GM19397 (cell line): ENCODE measurements around the gene KIF23.
A peak's percentile ranks its signal among the peaks of the same experiment; 100 is the strongest.
"Not testable (repeated sequence)": the region's sequence is repeated elsewhere in the genome, so short reads cannot be mapped to it uniquely, and the experiment has no call there.

ENCODE experiments used
- ATAC-seq: cut with Tn5 transposase; IDR thresholded peaks from one replicate; pipeline ENCODE4 v1.9.1; 2021; ENCODE audit warnings: mild to moderate bottlenecking, moderate library complexity; ENCODE audit not compliant: unreplicated experiment

KIF23 gene

GRCh38 chr15:69434238-69434637 is 20.1 kb downstream of the KIF23 start:
- no peak for ATAC-seq

DNA sequence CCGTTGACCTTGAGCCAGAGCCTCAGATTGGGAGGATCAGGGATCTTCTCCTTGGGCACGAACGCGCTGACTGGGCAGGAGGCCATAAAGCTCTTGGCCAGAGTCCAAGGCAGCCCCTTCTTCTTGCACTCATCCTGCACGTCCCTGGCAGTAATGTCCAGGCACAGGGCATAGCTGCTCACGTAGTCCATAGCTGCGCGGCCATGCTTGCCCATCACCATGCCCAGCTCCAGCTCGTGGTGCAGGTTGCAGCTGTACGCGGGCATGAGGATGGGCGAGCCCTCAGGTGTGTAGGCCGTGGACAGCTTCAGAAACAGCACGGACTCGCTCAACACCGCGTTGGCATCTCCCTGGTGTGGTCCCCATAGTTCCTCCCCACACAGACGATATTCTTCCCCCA is 20.5 kb downstream of the KIF23 start:
- no peak for ATAC-seq

- no peak for ATAC-seq
Measured at GRCh38 chr15:69435985-69436384, 21.8 kb downstream of the KIF23 start.

DNA sequence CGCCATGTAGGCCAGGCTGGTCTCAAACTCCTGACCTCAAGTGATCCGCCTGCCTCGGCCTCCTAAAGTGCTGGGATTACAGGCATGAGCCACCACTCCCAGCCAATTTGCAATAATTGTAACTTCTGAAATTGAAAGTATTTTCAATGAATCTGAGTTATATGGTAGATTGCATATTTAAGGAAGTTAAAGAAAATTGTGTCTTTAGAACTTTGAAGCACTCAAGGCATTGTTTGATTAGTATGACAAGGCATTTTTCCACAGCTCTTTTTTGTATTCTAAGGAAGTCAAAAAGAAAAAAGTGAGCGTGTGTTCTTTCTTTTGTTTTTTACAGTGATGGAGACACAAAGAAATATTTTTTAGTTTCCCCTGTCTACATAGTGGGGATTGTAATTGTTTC is 22.8 kb downstream of the KIF23 start:
- no peak for ATAC-seq

DNA sequence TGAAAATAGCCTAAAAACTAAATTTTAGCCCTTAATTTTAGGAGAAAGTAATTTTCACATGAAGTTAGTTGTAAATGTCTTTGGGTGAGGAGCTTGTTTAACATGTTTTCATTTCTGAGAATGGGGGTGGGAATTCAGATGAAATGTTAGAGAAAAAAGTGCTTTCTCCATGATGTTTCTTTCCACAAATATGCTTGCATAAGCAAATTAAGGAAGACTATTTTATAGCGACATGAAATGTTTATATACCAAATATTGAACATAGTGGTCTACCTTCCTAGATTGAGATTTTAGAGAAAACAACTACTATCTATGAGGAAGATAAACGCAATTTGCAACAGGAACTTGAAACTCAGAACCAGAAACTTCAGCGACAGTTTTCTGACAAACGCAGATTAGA is 25.5 kb downstream of the KIF23 start:
- ATAC-seq: no peak

DNA sequence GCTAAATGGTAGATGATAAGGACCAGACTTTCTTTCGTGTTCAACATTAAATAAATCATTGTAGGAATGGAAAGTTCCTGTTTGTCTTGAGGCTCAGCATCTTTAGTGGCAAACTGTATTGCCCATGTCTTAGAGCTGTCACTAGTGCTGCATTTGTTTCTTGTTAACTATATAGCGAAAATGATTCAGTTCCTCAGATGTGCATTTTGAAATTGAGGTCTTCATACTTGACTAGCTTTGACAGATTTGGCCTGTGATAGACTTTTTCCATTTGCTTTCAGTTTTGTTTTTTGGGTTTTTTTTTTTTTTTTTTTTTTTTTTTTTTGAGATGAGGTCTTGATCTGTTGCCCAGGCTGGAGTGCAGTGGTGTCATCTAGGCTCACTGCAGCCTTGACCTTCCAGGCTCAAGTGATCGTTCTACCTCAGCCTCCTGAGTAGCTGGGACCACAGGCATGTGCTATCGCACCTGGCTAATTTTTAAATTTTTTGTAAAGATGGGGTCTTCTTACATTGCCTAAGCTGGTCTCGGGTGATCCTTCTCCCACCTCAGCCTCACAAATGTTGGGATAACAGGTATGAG is 29.0 kb downstream of the KIF23 start:
- ATAC-seq: no peak

DNA sequence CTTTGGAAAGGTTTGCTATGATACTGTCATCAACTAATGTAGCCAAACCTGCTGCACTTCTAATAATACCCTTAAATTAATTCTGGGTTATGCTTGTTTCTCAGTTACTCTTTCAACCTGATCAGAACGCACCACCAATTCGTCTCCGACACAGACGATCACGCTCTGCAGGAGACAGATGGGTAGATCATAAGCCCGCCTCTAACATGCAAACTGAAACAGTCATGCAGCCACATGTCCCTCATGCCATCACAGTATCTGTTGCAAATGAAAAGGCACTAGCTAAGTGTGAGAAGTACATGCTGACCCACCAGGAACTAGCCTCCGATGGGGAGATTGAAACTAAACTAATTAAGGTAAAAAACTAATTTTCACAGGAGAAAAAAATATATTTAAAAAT is 30.5 kb downstream of the KIF23 start:
- no peak for ATAC-seq

GRCh38 chr15:69446953-69447352 is 32.8 kb downstream of the KIF23 start:
- ATAC-seq: no peak

- not testable (repeated sequence) for ATAC-seq
Measured at GRCh38 chr15:69450221-69450620, 36.1 kb downstream of the KIF23 start.

- no peak for ATAC-seq
Measured at GRCh38 chr15:69450968-69451695, 37.0 kb downstream of the KIF23 start.

DNA sequence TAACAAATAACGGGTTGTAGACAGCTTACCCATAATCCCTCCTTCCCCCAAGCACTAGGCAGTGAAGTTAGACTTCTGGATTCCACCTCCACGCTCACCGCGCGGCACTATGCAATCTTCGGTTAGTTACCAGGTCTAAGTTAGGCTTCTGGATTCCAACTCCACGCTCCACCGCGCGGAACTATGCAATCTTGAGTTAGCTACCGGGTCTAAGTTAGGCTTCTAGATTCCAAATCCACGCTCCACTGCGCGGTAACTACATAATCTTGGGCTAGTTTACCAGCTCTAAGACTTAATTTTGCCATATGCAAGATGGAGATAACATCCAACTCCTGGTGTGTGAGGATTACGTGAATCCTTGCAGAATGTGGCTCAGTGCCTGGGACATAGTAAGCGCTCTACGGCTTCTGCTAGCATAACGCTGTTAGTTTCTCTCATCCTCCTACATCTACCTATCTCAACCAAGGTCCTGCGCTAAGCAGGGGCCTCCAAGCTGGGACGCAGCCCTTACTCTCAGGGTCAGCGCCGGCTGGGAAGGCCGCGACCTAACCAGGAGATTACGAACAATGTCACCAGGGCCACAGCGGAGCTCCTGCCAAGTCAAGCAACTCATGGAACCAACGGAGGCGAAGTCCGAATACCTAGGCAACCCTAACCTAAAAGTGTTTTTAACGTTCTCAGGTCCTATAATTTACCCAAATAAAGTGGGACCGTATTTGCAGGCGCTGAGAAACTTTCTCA is 38.0 kb downstream of the KIF23 start:
- peak; percentile 23 for ATAC-seq

GRCh38 chr15:69452692-69453521 is 38.8 kb downstream of the KIF23 start, which contains the start of gene RPLP1:
TSS of gene RPLP1 (plus strand) at chr15:69452818. CDS start at chr15:69452949, 131 bp downstream.
- peak; percentile 83 for ATAC-seq

GRCh38 chr15:69454953-69455352 is 40.8 kb downstream of the KIF23 start:
- ATAC-seq: no peak

GRCh38 chr15:69456208-69457166 is 42.3 kb downstream of the KIF23 start:
- ATAC-seq: no peak

DNA sequence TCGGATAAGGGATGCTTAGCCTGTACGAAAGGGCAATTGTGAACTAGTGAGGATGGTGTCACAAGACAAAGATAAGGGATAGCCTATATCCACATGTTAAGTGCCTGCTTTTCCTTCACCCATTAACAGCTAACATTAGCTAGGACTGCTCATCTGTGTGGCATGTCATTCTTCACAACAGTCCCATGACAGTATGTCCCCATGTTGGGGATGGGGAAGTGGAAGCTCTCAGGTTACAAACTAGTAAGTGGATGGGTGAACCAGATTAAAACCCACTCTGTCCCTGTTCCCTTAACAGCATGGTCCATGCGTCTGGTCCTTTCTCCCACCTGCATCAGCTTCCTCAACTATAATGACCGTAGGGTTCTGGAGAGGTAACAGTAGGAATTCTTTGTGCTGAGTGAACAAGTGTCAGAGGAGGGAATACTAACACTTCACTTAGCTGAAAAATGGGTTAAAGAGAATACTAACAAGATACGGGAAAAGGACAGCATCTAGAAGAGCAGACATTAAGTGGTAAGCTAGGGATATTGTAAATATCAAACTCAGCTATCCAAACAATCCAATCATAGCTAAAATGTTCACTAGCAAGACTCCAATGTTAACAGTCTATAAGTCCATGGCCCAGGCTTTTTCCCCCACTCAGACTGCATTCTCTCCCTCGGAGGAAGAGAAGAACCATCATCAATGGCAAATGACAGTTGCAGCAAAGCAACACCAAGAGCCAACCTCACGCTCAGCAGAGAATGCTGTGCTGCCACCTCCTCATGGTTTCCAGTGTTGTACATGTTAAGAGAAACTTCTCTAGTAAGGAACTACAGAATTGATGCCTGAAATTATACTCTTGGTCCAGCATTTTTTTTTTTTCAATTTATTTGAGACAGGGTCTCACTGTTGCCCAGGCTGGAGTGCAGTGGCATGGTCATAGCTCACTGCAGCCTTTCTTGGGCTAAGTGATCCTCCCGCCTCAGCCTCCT is 43.4 kb downstream of the KIF23 start:
- ATAC-seq: no peak

DNA sequence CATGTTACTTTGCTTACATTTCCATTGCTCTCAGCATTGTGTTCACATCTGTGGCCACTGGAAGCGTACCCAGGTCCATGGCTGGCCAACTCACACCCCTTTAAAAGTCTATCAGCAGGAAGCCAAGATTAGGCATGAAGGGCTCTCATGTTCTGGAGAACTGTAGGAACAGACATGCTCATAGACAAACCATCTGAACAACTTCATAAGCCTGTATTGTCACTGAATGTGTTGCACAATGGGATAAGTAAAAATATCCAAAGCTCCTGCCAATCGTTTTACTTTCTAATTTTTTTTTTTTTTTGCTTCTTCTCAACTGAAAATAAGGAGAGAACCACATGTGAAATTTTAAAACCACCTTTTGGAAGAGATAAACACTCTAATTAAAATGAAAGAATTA is 44.9 kb downstream of the KIF23 start:
- ATAC-seq: no peak

GRCh38 chr15:69460481-69460880 is 46.3 kb downstream of the KIF23 start:
- ATAC-seq: no peak

DNA sequence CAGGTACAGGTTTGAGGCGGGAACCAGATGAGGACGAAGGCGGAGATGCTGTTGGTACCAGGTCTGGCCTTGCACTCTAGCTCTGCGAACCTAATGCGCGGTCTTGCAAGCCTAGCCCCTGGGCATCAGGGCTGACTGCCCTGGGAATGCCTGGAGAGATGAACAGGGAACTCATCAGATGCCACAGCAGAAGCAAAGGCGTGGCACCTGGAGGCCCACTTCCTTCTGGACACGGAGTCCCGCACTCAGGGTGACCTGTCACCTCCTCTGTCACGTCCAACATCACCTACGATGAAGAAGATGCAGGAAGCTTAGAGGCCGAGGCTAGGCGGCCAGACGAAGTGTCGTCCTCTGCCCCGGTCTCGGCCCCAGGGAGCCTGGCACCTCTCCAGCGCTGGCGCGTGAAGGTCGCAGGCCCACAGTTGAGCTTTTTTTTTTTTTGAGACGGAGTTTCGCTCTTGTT is 47.9 kb downstream of the KIF23 start:
- no peak for ATAC-seq
